Transverse colon (tissue), 4 donors: Measurements from ENCODE around the gene SLC25A51.

Experiments used
- POLR2A ChIP-seq: fragments of 450-650 bp; IDR thresholded peaks from one replicate; pipeline ENCODE4 v1.6.1; 2016; ENCODE audit warnings: antibody characterized with exemption, mild to moderate bottlenecking, moderate library complexity
- POLR2AphosphoS5 ChIP-seq, 3 donors: sonication (generic); formaldehyde crosslinking; IDR thresholded peaks; one replicate each; pipeline ENCODE4 v1.6.1; 2016; ENCODE audit warnings: antibody characterized with exemption in 3 of 3
- TF ChIP-seq, protein P1 (sequence below), 5 experiments: fragments of 200-600 bp in 3 of 5; fragments of 450-650 bp in 2 of 5; sonication (generic) in 3 of 5; IDR thresholded peaks; 1 replicate in 2 of 5; 2 replicates in 3 of 5; pipeline ENCODE4 v1.5.1; 2016 to 2017; ENCODE audit warnings: antibody characterized with exemption in 5 of 5, inconsistent platforms in 3 of 5, mild to moderate bottlenecking in 2 of 5, moderate library complexity in 1 of 5

DNA sequence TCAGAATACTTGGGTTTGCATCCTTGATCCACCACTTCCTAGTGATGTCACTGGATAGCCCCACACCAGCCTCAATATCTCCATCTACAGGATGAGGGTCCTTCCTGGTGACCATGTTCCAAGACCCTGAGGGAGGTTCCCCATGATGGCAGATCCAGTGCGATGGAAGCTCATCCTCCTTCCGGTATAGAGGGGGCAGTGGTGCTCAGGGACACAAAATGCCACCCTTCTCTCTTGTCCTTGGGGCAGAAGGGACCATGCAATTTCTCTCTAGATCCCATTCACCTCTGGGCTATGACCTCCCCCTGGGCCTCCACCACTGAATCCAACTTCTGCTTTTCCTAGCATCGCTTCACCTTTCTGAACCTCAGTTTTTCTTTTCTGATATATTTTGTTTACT is 5.4 kb upstream of the SLC25A51 start:
- TF ChIP-seq POLR2A: no peak
- TF ChIP-seq, protein P1, sequence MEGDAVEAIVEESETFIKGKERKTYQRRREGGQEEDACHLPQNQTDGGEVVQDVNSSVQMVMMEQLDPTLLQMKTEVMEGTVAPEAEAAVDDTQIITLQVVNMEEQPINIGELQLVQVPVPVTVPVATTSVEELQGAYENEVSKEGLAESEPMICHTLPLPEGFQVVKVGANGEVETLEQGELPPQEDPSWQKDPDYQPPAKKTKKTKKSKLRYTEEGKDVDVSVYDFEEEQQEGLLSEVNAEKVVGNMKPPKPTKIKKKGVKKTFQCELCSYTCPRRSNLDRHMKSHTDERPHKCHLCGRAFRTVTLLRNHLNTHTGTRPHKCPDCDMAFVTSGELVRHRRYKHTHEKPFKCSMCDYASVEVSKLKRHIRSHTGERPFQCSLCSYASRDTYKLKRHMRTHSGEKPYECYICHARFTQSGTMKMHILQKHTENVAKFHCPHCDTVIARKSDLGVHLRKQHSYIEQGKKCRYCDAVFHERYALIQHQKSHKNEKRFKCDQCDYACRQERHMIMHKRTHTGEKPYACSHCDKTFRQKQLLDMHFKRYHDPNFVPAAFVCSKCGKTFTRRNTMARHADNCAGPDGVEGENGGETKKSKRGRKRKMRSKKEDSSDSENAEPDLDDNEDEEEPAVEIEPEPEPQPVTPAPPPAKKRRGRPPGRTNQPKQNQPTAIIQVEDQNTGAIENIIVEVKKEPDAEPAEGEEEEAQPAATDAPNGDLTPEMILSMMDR (IDR thresholded peaks at IDR 0.05): no peak
- TF ChIP-seq POLR2AphosphoS5 (IDR thresholded peaks at IDR 0.05): no peak
